ENCODE measurements around the gene FBXW8.

DNA sequence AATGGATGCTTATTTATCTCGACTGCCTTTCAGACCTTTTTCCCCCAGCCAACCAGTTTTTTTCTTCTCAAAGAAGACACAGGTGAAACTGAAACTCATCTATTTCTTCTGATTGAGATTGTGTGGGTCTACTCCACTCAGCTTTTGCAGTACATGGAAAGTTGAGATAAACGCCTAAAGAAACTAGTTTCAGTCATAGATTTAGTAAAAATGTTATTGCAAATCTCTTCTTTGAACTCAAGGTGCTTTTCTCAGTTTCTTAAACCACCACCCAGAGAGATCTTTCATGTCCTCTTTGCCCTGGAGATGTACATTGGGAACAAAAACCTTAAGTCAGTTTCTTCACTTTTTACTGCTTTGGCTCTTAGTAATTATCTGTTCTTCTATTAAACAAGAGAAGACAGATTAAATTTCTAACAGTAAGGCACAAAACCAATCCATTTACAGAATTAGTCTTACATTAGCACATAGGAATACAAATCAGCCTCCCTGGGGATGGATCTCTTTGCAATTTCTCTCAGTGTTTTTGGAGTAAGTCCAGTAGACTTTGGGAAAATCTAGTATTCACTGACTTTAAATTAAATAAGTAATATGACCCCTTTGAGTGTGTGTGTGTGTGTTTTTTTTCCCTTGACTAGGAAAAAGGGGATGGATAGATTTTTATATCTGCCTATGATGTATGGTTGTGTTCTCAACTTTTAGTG lies 11.6 kb downstream of the FBXW8 start:
- TF ChIP-seq POLR2A (IDR thresholded peaks at IDR 0.05): no peak
- TF ChIP-seq, protein P1, sequence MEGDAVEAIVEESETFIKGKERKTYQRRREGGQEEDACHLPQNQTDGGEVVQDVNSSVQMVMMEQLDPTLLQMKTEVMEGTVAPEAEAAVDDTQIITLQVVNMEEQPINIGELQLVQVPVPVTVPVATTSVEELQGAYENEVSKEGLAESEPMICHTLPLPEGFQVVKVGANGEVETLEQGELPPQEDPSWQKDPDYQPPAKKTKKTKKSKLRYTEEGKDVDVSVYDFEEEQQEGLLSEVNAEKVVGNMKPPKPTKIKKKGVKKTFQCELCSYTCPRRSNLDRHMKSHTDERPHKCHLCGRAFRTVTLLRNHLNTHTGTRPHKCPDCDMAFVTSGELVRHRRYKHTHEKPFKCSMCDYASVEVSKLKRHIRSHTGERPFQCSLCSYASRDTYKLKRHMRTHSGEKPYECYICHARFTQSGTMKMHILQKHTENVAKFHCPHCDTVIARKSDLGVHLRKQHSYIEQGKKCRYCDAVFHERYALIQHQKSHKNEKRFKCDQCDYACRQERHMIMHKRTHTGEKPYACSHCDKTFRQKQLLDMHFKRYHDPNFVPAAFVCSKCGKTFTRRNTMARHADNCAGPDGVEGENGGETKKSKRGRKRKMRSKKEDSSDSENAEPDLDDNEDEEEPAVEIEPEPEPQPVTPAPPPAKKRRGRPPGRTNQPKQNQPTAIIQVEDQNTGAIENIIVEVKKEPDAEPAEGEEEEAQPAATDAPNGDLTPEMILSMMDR (IDR thresholded peaks at IDR 0.05): no peak

Measured in vagina (tissue), 2 donors.